HFF-Myc (cell line): ENCODE results near the gene WDR12.

ENCODE experiments used
- DNase-seq: peaks from one replicate; pipeline ENCODE4 v3.0.0-alpha.2; 2011; ENCODE audit warnings: low read depth; ENCODE audit errors: extremely low read depth
- H3K4me3 ChIP-seq: replicated peaks from 2 replicates; pipeline ENCODE4 v1.5.1; 2011; ENCODE audit warnings: low read depth, mild to moderate bottlenecking, control low read depth, low read length
- CTCF ChIP-seq: IDR thresholded peaks from 2 replicates; pipeline ENCODE4 v1.5.1; 2012; ENCODE audit warnings: mild to moderate bottlenecking, low read depth, low read length, control low read depth; ENCODE audit errors: missing control alignments

WDR12 gene

GRCh38 chr2:202824901-202825300, 86.6 kb downstream of the WDR12 start:
- TF ChIP-seq CTCF = no peak
- H3K4me3 ChIP-seq = no peak overlapping the region
- DNase-seq = no peak
